Renal pelvis (tissue), 4 donors: Measurements from ENCODE around the gene TRIAP1. TPM values are rescaled to one million over a fixed set of nuclear protein-coding genes. Genes with fewer than 3 reads are reported as not detected.

Experiments used
- DNase-seq: peaks from one replicate; pipeline ENCODE4 v3.0.0-alpha.2; 2013
- polyA plus RNA-seq, 3 donors: library from polyadenylated mRNA; unstranded; fragments of 120-200 nt; gene quantifications; one replicate each; pipeline ENCODE4 v1.2.1, GENCODE V29; 2013; ENCODE audit not compliant: insufficient read length in 3 of 3

The TRIAP1 gene
- polyA plus RNA-seq, 3 donors, result 37.1 to 43.4 (median 41.3) TPM

GRCh38 chr12:120397824-120398540, 48.2 kb downstream of the TRIAP1 start:
- DNase-seq, result peak; percentile 55

DNA sequence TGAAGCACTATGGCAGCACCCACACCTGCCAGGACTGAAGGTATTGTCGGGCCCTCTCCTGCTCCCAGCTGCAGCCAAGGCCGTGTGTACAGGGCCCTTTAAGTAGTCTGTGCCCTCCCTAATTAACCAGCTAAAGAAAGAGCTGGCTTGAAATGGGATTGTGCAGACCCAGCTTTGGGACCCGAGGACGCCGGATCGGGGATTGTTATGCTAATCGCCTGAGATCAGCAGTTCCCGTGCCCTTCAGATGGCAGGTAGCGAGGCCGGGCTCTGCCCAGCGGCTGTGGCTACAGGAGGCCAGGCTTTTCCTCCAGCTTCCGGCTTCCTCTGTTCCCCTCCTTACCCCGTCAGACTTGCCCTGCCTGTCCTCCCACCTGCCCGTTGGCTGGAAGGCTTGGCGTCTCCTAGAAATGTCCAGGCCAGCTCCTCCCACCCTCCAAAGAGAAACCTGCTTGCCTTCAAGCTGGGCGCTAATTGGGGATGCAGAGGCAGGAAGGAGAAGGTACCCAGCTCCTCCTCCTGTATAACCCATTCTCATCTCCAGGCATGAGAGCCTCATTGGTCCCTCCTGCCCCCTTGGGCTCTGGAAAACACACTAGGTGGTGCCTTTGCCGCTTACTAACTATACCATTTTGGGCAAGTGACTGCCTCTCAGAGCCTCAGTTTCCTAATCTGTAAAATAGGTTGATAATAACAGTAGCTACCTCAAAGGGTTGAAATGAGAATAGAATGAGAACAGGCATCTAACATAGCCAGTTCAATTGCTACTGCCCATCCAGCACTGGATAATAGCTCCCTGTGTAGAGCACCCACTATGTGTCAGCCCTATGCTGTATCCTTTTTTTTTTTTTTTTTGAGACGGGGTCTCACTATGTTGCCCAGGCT, 51.5 kb downstream of the TRIAP1 start:
- peak; percentile 67 for DNase-seq

Other genes with a start within 250 kb of the TRIAP1 start
- gene RPLP0, start 245.3 kb downstream of the TRIAP1 start, polyA plus RNA-seq, result 1,000 to 10,000 TPM; 2,489 to 3,091 (median 2,771) TPM
- 10 to 100 TPM; 73.5 to 86.4 (median 77.1) TPM for gene PXN, start 180.7 kb downstream of the TRIAP1 start, polyA plus RNA-seq
- gene RNU4-2, start 154.5 kb downstream of the TRIAP1 start, polyA plus RNA-seq, result not detected
- gene RNU4-1, start 153.1 kb downstream of the TRIAP1 start, polyA plus RNA-seq, result not detected
- gene SIRT4, start 144.1 kb downstream of the TRIAP1 start, polyA plus RNA-seq, result 1 to 10 TPM; 3.2 to 5.4 (median 4.7) TPM
- under 1 TPM; 0.41 to 0.84 (median 0.41) TPM for gene PLA2G1B, start 118.6 kb downstream of the TRIAP1 start, polyA plus RNA-seq
- 10 to 100 TPM; 21.9 to 25.0 (median 24.0) TPM for gene MSI1, start 77.2 kb downstream of the TRIAP1 start, polyA plus RNA-seq
- 100 to 1,000 TPM; 307 to 370 (median 333) TPM for gene COX6A1, start 8.3 kb downstream of the TRIAP1 start, polyA plus RNA-seq
- 10 to 100 TPM; 29.8 to 43.3 (median 41.9) TPM for gene GATC, start 60 bp upstream of the TRIAP1 start, polyA plus RNA-seq
- 100 to 1,000 TPM; 243 to 256 (median 244) TPM for gene SRSF9, start 23.4 kb upstream of the TRIAP1 start, polyA plus RNA-seq
- 100 to 1,000 TPM; 451 to 563 (median 460) TPM for gene DYNLL1, start 49.7 kb upstream of the TRIAP1 start, polyA plus RNA-seq
- 10 to 100 TPM; 56.3 to 65.6 (median 61.7) TPM for gene COQ5, start 82.8 kb upstream of the TRIAP1 start, polyA plus RNA-seq
- gene RNF10, start 88.0 kb upstream of the TRIAP1 start, polyA plus RNA-seq, result 100 to 1,000 TPM; 188 to 227 (median 198) TPM
- gene POP5, start 135.0 kb upstream of the TRIAP1 start, polyA plus RNA-seq, result 10 to 100 TPM; 45.9 to 65.4 (median 54.5) TPM
- gene CABP1, start 194.2 kb upstream of the TRIAP1 start, polyA plus RNA-seq, result 1 to 10 TPM; 4.7 to 6.6 (median 5.4) TPM
- 100 to 1,000 TPM; 142 to 207 (median 176) TPM for gene MLEC, start 240.8 kb upstream of the TRIAP1 start, polyA plus RNA-seq